Fibroblast of pulmonary artery (primary cell): Measurements from ENCODE around the gene EPHA3.
A peak's percentile ranks its signal among the peaks of the same experiment; 100 is the strongest.

ENCODE experiments used
- DNase-seq: peaks from one replicate; pipeline ENCODE4 v3.0.0-alpha.2; 2010; ENCODE audit warnings: low read depth
- H3K4me3 ChIP-seq: replicated peaks from 2 replicates; pipeline ENCODE4 v1.5.1; 2011; ENCODE audit warnings: low read depth, mild to moderate bottlenecking, control low read depth, low read length, moderate library complexity
- CTCF ChIP-seq: IDR thresholded peaks from 2 replicates; pipeline ENCODE4 v1.5.1; 2011; ENCODE audit warnings: mild to moderate bottlenecking, control low read depth, low read length, inconsistent platforms; ENCODE audit errors: missing control alignments

EPHA3 gene

DNA sequence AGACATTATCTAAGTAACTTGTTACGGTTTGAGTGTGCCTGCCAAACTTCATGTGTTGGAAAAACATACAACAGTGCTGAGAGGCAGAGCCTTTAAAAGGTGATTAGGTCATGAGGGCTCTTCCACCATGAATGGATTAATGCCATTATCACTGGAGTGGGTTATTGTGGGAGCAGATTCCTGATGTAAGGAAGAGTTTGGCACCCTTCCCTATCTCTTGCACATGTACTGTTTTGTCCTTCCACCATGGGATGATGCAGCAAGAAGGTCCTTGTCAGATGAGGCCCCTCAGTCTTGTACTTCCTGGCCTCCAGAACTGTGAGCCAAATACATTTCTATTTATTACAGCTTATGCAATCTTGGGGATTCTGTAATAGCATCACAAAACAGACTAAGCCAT, 413.9 kb downstream of the EPHA3 start:
- DNase-seq, result peak; percentile 67
- no peak overlapping the region for H3K4me3 ChIP-seq
- no peak for TF ChIP-seq CTCF

DNA sequence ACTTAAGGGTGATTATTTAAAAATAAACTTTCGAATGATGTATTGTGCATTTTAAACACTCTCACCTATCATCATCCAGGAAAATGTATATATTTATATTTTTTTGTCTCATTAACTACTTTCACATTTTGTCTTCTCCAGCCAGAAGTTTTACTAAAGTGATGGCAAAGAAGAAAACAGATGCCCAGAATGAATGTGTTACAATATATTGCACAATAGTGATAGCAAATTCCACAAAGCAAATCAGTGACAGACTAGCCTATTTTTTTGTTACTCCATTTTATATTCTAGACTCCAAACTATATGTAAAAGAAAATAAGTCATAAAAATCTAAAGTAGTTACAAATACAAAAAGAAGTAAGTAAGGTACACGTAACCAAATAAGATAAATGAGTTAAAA, 414.7 kb downstream of the EPHA3 start:
- peak; percentile 16 for DNase-seq
- no peak overlapping the region for H3K4me3 ChIP-seq
- TF ChIP-seq CTCF, result no peak

GRCh38 chr3:89525609-89526008, 418.2 kb downstream of the EPHA3 start:
- no peak for DNase-seq
- H3K4me3 ChIP-seq, result no peak overlapping the region
- TF ChIP-seq CTCF, result no peak

DNA sequence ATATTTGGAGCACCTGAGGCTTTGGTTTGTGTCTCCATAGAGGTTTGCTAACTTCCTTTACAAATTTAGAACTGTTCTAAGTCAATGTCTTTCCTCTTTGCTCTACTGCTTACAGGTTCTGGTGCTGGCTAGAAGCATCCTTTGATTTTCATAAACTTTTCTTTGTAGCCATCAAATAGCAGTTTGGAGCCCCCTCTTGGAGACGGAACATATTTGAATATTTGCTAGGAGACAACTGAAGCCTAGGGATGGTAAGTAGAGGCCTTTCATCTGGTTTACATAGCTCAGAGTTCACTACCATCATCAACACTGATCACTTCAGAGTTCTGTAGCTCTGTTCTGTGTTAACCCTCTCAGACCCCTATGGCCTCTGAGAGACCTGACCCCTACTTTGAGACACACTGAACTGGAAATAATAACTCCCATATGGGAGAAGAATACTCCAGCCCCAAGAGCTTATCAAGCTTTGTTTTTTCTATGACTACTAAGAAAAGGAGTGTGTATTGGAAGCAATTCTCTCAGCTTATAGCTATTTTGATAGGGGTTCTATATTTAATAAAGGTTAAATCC, 420.4 kb downstream of the EPHA3 start:
- no peak for DNase-seq
- TF ChIP-seq CTCF, result no peak
- H3K4me3 ChIP-seq, result no peak overlapping the region
